Measurements from ENCODE around the gene TACC3.

TACC3 gene

DNA sequence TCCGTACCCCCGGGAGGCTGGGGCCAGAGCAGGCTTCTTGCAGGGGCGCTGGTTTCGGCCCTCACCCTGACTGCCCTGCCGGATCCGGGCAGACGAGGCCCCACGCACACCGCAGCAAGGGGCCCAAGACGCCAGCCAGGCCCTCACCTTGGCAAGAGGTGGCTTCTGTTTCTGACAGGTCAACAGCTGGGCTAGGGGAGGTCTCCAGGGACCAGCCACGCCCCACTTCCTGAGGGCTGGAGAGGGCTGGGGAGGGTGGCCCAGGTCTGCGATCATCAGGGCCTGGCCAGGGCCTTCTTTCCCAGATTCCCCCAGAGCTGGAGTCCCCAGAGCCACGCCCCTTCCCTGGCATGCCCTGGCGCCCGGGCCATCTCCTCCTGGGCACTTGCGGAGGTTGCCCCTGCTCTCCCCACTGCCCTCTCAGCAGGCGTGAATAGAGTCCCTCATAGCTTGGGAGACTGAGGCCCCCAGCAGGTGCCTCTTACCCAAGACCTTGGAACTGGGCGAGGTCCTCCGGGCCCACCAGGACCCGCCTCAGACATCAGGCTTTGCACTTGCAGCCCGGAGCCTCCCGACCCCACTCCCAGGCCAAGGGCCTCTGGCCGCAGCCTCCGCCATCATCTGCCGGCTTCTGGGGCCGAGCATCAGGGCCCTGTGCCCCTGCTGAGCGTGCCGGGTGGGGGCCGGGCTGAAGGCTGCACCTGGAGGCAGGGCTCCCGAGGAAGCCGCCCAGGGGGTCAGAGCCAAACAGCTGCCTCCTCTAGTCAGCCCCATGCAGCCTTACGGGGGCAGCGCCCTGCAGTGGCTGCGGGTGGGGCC, 65.4 kb downstream of the TACC3 start:
- H3K36me3 ChIP-seq = no peaks in the 10 kb centered on the region
- no peak overlapping the region for H3K4me3 ChIP-seq (ENCODE audit: low read depth, low read length)
- H3K27me3 ChIP-seq = no peaks in the 10 kb centered on the region
- H3K9me3 ChIP-seq = no peaks in the 10 kb centered on the region
- no peak for TF ChIP-seq CTCF (IDR thresholded peaks at IDR 0.05; ENCODE audit: low read depth, low read length)
- H3K4me1 ChIP-seq = no peaks in the 10 kb centered on the region
- no peak for DNase-seq

- Histone ChIP-seq H3K27me3 (no peaks in the 10 kb centered on the region; the same call in 1 of the 2 replicates), H3K4me3 (ENCODE audit: low read depth, low read length) (no peak overlapping the region), H3K4me1 (no peaks in the 10 kb centered on the region), H3K9me3 (no peaks in the 10 kb centered on the region), H3K36me3 (no peaks in the 10 kb centered on the region)
- no peak for DNase-seq
- TF ChIP-seq CTCF (IDR thresholded peaks at IDR 0.05; ENCODE audit: low read depth, low read length) = no peak
Measured at GRCh38 chr4:1787411-1788077, 66.2 kb downstream of the TACC3 start.

GRCh38 chr4:1788254-1788973, 67.1 kb downstream of the TACC3 start:
- no peak for DNase-seq
- Histone ChIP-seq H3K9me3 (no peaks in the 10 kb centered on the region), H3K36me3 (no peaks in the 10 kb centered on the region), H3K4me3 (ENCODE audit: low read depth, low read length) (no peak overlapping the region), H3K4me1 (no peaks in the 10 kb centered on the region), H3K27me3 (no peaks in the 10 kb centered on the region; the same call in 1 of the 2 replicates)
- no peak for TF ChIP-seq CTCF (IDR thresholded peaks at IDR 0.05; ENCODE audit: low read depth, low read length)

GRCh38 chr4:1789552-1789951, 68.2 kb downstream of the TACC3 start:
- no peaks in the 10 kb centered on the region for H3K4me1 ChIP-seq
- H3K9me3 ChIP-seq = no peaks in the 10 kb centered on the region
- no peaks in the 10 kb centered on the region for H3K36me3 ChIP-seq
- H3K27me3 ChIP-seq = peaks cover 10% of the 10 kb centered on the region
- no peak for DNase-seq
- no peak overlapping the region for H3K4me3 ChIP-seq (ENCODE audit: low read depth, low read length)
- TF ChIP-seq CTCF (IDR thresholded peaks at IDR 0.05; ENCODE audit: low read depth, low read length) = no peak

DNA sequence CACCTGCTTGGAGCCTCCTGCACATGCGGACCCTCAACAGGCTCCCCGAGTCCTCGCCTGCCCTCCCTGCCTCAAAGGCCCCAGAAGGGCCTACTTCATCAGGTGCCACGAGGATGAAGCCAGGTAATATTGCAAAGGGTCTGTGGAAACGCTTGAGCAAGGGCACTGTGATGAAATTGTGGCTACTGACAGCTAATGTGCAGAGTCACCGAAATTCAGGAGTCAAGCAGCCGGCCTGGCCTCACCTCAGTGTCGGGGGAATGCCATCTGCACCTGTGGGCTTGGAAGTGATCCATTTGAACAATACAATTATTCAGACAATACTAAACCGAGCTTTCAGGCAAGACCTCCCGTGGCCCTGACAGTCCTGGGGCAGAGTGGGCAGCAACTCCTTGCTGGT, 68.7 kb downstream of the TACC3 start:
- TF ChIP-seq CTCF (IDR thresholded peaks at IDR 0.05; ENCODE audit: low read depth, low read length) = no peak
- H3K4me1 ChIP-seq = no peaks in the 10 kb centered on the region
- H3K27me3 ChIP-seq = peaks cover 15% of the 10 kb centered on the region
- DNase-seq = no peak
- H3K36me3 ChIP-seq = no peaks in the 10 kb centered on the region
- H3K4me3 ChIP-seq (ENCODE audit: low read depth, low read length) = no peak overlapping the region
- no peaks in the 10 kb centered on the region for H3K9me3 ChIP-seq

Measured in BE2C (cell line).